Liver (tissue), 9 donors: Measurements from ENCODE around the gene ZNFX1. TPM values are rescaled to one million over a fixed set of nuclear protein-coding genes. Genes with fewer than 3 reads are reported as not detected.

Experiments used
- DNase-seq: peaks from one replicate; pipeline ENCODE4 v3.0.0-alpha.2; 2017; ENCODE audit warnings: low spot score
- H3K27ac ChIP-seq, 2 donors: one replicate each; pipeline ENCODE4 v1.7.0; 2013; ENCODE audit warnings: inconsistent platforms in 2 of 2, low read length in 2 of 2, control low read depth in 1 of 2, low read depth in 1 of 2, mild to moderate bottlenecking in 1 of 2
- H3K27me3 ChIP-seq, 4 donors: one replicate each; pipeline versions ENCODE4 v1.6.1 to v1.7.0; 2013; ENCODE audit warnings: low read length in 3 of 4, inconsistent platforms in 1 of 4, mild to moderate bottlenecking in 1 of 4, moderate library complexity in 1 of 4; ENCODE audit not compliant: control insufficient read depth in 4 of 4, insufficient read depth in 4 of 4
- H3K36me3 ChIP-seq, 4 donors: one replicate each; pipeline versions ENCODE4 v1.6.1 to v1.7.0; 2013; ENCODE audit warnings: low read length in 3 of 4, mild to moderate bottlenecking in 3 of 4, low read depth in 1 of 4, moderate library complexity in 1 of 4; ENCODE audit not compliant: control insufficient read depth in 4 of 4, insufficient read depth in 3 of 4
- H3K4me1 ChIP-seq, 4 donors: one replicate each; pipeline versions ENCODE4 v1.6.1 to v1.7.0; 2013; ENCODE audit warnings: low read length in 3 of 4, mild to moderate bottlenecking in 3 of 4, moderate library complexity in 1 of 4; ENCODE audit not compliant: control insufficient read depth in 4 of 4, insufficient read depth in 4 of 4
- H3K4me3 ChIP-seq, 3 donors: one replicate each; pipeline versions ENCODE4 v1.6.1 to v1.7.0; 2013; ENCODE audit warnings: low read length in 3 of 3, control low read depth in 1 of 3, low read depth in 1 of 3, mild to moderate bottlenecking in 1 of 3
- H3K9ac ChIP-seq, 2 donors: one replicate each; pipeline ENCODE4 v1.7.0; 2013; ENCODE audit warnings: low read length in 2 of 2, mild to moderate bottlenecking in 2 of 2, moderate library complexity in 2 of 2, control low read depth in 1 of 2, low read depth in 1 of 2
- H3K9me3 ChIP-seq, 4 donors: one replicate each; pipeline versions ENCODE4 v1.6.1 to v1.7.0; 2013; ENCODE audit warnings: low read length in 3 of 4; ENCODE audit not compliant: control insufficient read depth in 4 of 4
- CTCF ChIP-seq: fragments of 150-350 bp; IDR thresholded peaks from 2 replicates; pipeline ENCODE4 v1.5.1; 2017; ENCODE audit warnings: improper control_type of control experiment, low read depth, low read length; ENCODE audit not compliant: missing input control
- FOXA2 ChIP-seq: IDR thresholded peaks from 2 replicates; pipeline ENCODE4 v1.6.1; 2016; ENCODE audit warnings: antibody characterized with exemption
- GABPA ChIP-seq, 2 donors: IDR thresholded peaks in 1 of 2; conservative IDR thresholded peaks in 1 of 2; 2 replicates each; pipeline ENCODE4 v1.6.1; 2016; ENCODE audit warnings: antibody characterized with exemption in 2 of 2, mild to moderate bottlenecking in 1 of 2, moderate library complexity in 1 of 2
- JUND ChIP-seq, 2 donors: IDR thresholded peaks; 2 replicates each; pipeline ENCODE4 v1.6.1; 2016; ENCODE audit warnings: antibody characterized with exemption in 2 of 2
- MAX ChIP-seq: IDR thresholded peaks from 2 replicates; pipeline ENCODE4 v1.6.1; 2016; ENCODE audit warnings: antibody characterized with exemption
- NR2F2 ChIP-seq: IDR thresholded peaks from 2 replicates; pipeline ENCODE4 v1.6.1; 2016; ENCODE audit warnings: antibody characterized with exemption
- RXRA ChIP-seq, 2 donors: IDR thresholded peaks; 2 replicates each; pipeline ENCODE4 v1.6.1; 2017 to 2018; ENCODE audit warnings: antibody characterized with exemption in 2 of 2, mild to moderate bottlenecking in 1 of 2
- SP1 ChIP-seq: IDR thresholded peaks from 2 replicates; pipeline ENCODE4 v1.6.1; 2018; ENCODE audit warnings: antibody characterized with exemption, mild to moderate bottlenecking
- TAF1 ChIP-seq: conservative IDR thresholded peaks from 2 replicates; pipeline ENCODE4 v1.6.1; 2016; ENCODE audit warnings: antibody characterized with exemption, mild to moderate bottlenecking
- YY1 ChIP-seq: IDR thresholded peaks from 2 replicates; pipeline ENCODE4 v1.6.1; 2016; ENCODE audit warnings: antibody characterized with exemption, mild to moderate bottlenecking
- ZBTB33 ChIP-seq: IDR thresholded peaks from 2 replicates; pipeline ENCODE4 v1.6.1; 2016; ENCODE audit warnings: antibody characterized with exemption
- WGBS: extraction: QIAGEN DNeasy Blood & Tissue Kit; methylation state at CpG from one replicate; pipeline ENCODE4 v1.1.7; 2013; 5-methylcytosine and 5-hydroxymethylcytosine counted together
- polyA plus RNA-seq, 2 donors: library from polyadenylated mRNA; stranded (reverse) in 1 of 2; unstranded in 1 of 2; fragments of 200-250 nt in 1 of 2; fragments of >200 nt in 1 of 2; fragmentation: Nextera tagmentation in 1 of 2; extraction: Ambion mirVana in 1 of 2; gene quantifications; one replicate each; pipeline versions ENCODE4 v1.2.1 to v1.2.3, GENCODE V29; 2013 to 2015
- total RNA-seq, 2 donors: library from RNA; depleted of rRNA; stranded (reverse); fragments of >200 nt; gene quantifications; one replicate each; pipeline ENCODE4 v1.2.3, GENCODE V29; 2014
- TF ChIP-seq, protein P1 (sequence below): IDR thresholded peaks from 2 replicates; pipeline ENCODE4 v1.6.1; 2016; ENCODE audit warnings: antibody characterized with exemption, mild to moderate bottlenecking
- donor health status: healthy.
- donor health status: healthy.
- donor health status: healthy.
- donor health status: healthy.
- donor health status: healthy.

Gene ZNFX1
- total and polyA plus RNA-seq, 4 donors, result 6.9 to 16.1 (median 8.7) TPM

- H3K36me3 ChIP-seq, result peaks cover 32 to 51% (median 45%) of the 10 kb centered on the region in 4 donors
- peaks cover 0 to 33% (median 21%) of the 10 kb centered on the region in 4 donors for H3K4me1 ChIP-seq
- no peak for TF ChIP-seq FOXA2
- TF ChIP-seq, protein P1, sequence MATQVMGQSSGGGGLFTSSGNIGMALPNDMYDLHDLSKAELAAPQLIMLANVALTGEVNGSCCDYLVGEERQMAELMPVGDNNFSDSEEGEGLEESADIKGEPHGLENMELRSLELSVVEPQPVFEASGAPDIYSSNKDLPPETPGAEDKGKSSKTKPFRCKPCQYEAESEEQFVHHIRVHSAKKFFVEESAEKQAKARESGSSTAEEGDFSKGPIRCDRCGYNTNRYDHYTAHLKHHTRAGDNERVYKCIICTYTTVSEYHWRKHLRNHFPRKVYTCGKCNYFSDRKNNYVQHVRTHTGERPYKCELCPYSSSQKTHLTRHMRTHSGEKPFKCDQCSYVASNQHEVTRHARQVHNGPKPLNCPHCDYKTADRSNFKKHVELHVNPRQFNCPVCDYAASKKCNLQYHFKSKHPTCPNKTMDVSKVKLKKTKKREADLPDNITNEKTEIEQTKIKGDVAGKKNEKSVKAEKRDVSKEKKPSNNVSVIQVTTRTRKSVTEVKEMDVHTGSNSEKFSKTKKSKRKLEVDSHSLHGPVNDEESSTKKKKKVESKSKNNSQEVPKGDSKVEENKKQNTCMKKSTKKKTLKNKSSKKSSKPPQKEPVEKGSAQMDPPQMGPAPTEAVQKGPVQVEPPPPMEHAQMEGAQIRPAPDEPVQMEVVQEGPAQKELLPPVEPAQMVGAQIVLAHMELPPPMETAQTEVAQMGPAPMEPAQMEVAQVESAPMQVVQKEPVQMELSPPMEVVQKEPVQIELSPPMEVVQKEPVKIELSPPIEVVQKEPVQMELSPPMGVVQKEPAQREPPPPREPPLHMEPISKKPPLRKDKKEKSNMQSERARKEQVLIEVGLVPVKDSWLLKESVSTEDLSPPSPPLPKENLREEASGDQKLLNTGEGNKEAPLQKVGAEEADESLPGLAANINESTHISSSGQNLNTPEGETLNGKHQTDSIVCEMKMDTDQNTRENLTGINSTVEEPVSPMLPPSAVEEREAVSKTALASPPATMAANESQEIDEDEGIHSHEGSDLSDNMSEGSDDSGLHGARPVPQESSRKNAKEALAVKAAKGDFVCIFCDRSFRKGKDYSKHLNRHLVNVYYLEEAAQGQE, result no peak
- TF ChIP-seq NR2F2, result no peak
- TF ChIP-seq MAX, result no peak
- no peak for TF ChIP-seq GABPA (IDR thresholded peaks at IDR 0.05 in 1 of 2, conservative IDR thresholded peaks at IDR 0.05 in 1 of 2)
- TF ChIP-seq SP1, result no peak
- no peak for TF ChIP-seq YY1
- TF ChIP-seq TAF1, result no peak
- TF ChIP-seq ZBTB33, result no peak
- TF ChIP-seq RXRA (IDR thresholded peaks at IDR 0.05), result no peak
- TF ChIP-seq CTCF, result no peak
- no peak for TF ChIP-seq JUND (IDR thresholded peaks at IDR 0.05)
- no peaks in the 10 kb centered on the region for H3K27me3 ChIP-seq
- 78% methylated on average over 7 of the region's 7 CpGs for WGBS
- H3K4me3 ChIP-seq, result peak overlapping the region; percentile 81 to 96 (median 95)
- H3K9ac ChIP-seq, result no peak overlapping the region
- H3K9me3 ChIP-seq, result peaks cover 4 to 13% (median 6%) of the 10 kb centered on the region in 4 donors
- no peak for DNase-seq
- peak overlapping the region in 1 of 2 donors; percentile 11 for H3K27ac ChIP-seq
Observed at GRCh38 chr20:49279677-49280462, 2.0 kb upstream of the ZNFX1 start.
